ENCODE data around the gene PRKRIP1.
A peak's percentile ranks its signal among the peaks of the same experiment; 100 is the strongest.
"Not testable (repeated sequence)": the region's sequence is repeated elsewhere in the genome, so short reads cannot be mapped to it uniquely, and the experiment has no call there.

PRKRIP1 gene

DNA sequence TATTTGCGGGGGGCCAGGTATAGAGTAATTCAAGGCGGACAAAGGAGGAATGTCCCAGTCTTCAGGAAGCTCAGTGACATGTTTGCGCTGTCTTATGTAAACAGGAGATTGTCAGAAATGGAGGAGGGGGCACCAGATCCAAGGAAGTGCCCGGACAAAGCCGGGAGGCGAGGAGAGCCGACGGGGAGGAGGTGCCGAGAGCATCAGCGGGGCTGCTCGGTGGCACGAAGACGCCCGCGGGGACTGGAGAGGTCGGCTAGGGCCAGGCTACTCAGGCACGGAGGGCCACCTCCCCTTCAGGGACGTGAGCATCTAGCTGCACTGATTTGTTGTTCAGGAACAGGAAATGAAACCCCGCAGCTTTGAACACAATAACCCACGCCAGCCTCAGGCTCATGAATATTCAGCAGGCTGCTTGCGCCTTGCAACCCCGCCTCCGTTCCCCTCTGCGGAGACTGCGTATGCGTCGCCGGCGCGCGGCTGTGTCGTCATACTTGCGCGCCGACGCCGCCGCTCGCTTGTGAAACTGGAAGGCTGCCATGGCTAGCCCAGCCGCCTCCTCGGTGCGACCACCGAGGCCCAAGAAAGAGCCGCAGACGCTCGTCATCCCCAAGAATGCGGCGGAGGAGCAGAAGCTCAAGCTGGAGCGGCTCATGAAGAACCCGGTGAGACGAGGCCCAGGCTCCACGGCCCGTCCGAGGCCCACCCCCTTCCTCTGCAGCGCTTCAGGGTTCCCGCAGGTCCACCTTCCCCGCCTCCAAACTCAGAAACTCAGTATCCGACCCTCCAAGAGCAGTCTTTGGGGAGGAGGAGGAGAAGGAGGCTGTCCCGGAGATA is at the start of gene PRKRIP1:
TSS of gene PRKRIP1 (plus strand) at position 491 of the 837 bp plus-strand sequence. CDS start at position 540, 49 bp downstream.
- peak; percentile 25 for FAIRE-seq

DNA sequence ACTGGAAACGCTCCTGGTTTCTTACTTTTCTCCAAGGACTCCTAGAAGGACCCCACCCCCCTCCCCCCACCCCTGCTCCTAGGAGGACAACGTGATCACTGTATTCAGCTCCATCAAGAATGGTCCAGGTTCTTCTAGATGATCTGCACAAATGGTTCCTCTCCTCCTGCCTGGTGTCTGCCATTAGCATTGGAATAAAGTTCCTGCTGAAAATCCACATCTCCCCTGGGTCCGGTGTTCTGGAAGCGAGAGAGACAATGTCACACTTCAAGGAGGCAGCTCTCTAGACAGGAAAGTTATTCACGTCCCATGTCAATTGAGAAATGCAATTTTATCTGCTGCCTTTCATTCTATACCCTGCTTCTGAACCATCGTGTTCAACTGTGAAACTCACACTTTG is 49.2 kb upstream of the PRKRIP1 start:
- not testable (repeated sequence) for FAIRE-seq

DNA sequence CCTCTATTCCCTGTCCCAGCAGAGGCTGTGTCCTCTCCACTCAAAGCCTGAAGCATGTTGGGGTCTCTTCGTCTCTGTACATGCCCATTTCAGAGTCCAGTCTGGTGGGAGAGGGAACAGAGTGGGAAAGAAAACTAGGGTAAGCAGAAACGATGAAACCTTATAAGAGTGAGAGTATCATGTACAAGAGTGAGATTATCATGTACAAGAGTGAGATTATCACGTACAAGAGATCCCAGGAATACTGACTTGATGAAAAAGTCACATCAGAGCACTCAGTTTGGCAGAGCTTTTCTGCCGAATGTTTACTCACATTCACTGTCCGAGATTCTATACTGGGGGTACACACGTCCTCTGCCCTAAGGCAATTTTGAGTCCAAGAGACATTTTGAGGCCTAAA is 39.8 kb upstream of the PRKRIP1 start, which contains the start of gene SPDYE6:
TSS of gene SPDYE6 (minus strand) at position 101 of the 400 bp plus-strand sequence. CDS start 421 bp downstream, outside the sequence.
- FAIRE-seq, result not testable (repeated sequence)

GRCh38 chr7:102363549-102364393 is 32.4 kb upstream of the PRKRIP1 start:
- FAIRE-seq, result not testable (repeated sequence)

DNA sequence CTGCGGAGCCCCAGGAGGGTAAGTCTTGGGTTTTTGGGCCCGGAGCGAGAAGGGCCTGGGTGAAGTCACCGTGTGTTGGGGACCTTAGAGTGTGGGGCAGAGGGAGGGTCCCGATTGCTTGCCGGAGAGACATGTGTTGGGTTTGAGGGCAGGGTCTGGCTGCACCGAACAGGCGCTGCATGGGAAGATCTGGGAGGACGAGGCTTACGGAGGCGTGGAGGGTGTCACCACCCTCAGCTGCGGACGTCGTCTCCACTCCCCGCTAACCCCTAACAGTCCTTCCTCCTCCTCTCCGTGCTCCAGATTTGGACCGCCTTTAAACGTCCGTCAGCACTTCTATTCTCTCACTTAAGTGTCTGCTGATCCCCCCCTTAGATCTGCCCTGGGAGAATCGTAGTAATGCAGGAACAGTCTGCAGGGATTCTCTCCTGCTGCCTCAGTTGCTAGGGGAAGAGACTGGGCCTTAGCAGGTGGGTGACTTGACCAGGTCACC is 31.7 kb upstream of the PRKRIP1 start:
- not testable (repeated sequence) for FAIRE-seq

DNA sequence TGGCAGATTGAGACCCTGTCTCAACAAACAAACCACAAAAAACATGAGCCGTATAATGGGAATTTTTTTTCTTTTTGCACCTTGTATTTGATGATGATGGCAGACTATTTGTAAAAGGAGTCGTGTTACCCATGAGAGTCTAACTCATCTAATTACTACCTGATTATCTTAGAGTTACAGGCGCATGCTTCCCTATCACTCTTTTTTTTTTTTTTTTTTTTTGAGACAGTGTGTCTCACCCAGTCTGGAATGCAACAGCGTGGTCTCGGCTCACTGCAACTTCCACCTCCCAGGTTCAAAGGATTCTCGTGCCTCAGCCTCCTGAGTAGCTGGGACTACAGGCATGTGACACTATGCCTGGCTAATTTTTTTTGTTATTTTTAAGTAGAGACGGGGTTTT is 30.8 kb upstream of the PRKRIP1 start:
- FAIRE-seq, result not testable (repeated sequence)

GRCh38 chr7:102370038-102370437 is 26.1 kb upstream of the PRKRIP1 start:
- FAIRE-seq, result not testable (repeated sequence)

- FAIRE-seq, result not testable (repeated sequence)
Observed at GRCh38 chr7:102372796-102373195, 23.4 kb upstream of the PRKRIP1 start.

DNA sequence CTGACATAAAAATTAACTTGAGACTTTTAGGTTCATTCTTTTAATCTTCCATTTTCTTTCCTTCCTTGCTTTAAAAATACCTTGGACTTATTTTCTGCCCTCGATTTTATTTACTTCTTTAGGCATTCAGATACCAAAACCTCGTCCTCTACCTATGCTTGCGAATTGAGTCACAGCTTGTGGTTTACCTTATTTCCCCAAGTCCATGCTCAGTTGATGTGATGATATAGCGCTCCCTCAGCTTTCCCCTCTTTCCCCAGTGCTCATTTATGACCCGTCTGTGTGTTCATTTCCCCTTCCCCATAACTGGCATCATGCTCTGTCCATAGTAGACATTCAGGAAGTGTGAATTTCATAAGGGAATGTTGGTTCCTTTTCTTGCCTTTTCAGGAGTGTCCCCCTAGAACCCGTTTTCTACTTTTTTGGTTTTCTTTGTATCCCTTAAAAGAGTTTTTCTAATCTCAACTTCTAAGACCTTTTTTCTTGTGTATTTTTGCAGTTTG is 19.1 kb upstream of the PRKRIP1 start:
- FAIRE-seq, result no peak

- FAIRE-seq, result not testable (repeated sequence)
Observed at GRCh38 chr7:102380837-102381236, 15.3 kb upstream of the PRKRIP1 start.

- not testable (repeated sequence) for FAIRE-seq
Observed at GRCh38 chr7:102381696-102382425, 14.3 kb upstream of the PRKRIP1 start.

DNA sequence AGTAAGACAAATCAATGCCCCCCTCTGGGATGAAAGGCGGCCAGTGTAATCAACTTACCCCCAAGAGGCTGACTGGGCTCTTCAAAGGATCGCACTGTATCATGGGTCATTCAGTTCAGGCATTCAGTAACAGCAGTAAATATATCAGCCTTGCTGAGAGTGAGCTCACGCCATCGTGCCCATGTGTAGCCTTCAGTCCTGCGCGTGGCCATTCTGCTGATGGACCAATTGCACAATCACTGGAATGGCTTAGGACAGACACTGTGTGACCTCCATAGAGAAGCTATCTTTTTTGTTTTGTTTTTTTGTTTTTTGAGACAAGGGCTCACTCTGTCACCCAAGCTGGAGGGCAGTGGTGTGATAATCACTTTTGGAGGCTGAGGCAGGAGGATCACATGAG is 9.1 kb upstream of the PRKRIP1 start:
- FAIRE-seq, result no peak

- no peak for FAIRE-seq
Observed at GRCh38 chr7:102389810-102390209, 6.4 kb upstream of the PRKRIP1 start.

DNA sequence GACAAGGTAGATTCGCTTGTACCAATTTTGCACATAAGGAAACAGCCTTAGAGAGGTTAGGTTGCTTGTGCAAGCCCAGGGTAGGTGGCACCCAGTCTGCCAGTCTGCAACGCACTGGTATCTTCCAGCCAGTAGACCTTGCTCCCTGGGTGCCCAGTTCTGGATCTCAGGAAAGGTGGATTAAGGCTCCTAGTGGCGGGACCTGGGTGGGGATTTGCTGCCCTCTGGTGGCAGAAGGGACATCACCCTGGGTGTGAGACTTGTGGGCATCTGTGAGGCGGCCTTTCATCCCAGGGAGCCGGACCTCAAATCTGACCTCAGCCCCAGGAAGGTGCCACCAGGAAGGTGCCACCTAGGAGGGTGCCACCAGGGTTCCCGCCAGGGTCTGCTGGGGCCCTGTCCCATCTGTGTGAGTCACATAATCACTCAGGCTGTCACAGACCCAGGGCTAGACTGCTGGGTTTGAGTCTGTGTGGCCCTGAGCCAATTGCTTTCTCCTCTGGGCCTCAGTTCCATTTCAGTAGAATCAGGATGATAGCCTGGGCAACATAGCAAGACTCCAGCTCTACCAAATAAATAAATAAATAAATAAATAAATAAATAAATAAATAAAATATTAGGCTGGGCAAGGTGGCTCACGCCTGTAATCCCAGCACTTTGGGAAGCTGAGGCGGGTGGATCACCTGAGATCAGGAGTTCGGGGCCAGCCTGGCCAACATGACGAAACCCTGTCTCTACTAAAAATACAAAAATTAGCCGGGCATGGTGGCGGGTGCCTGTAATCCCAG is 5.3 kb upstream of the PRKRIP1 start:
- no peak for FAIRE-seq

DNA sequence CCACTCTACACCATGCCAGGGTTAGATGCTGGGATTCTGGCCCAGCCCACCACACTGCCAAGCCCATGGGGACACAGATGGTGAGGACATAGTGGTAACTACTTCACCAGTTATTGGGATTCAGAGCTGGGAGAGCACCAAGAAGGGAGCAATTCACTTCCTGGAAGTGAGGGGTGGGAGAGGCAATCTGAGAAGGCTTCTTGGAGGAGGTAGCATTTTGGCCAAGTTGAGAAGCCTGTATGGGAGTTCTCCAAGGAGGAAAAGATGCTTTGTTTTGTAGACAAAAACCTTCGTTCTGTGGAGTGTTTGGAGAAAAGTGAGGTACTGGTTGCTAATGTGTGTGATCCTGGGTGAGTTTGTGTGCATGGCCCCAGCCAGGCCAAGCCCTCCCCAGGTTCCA is 3.8 kb upstream of the PRKRIP1 start:
- no peak for FAIRE-seq

GRCh38 chr7:102393467-102393866 is 2.7 kb upstream of the PRKRIP1 start:
- FAIRE-seq, result no peak

DNA sequence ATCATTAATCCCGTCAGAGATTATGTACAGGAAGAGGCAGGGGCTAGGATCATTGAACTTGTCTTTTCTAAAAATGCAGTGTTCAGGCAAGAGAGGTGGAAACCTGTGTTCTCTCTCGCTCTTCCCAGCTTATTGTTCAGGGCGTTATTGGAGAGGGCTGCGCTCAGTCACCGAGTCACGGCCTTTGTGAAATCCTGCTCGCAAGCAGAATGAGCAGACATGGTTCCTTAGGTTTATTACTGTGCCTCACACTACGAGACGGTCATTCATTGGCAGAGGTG is 631 bp upstream of the PRKRIP1 start:
- no peak for FAIRE-seq

GRCh38 chr7:102396710-102397019 is 502 bp downstream of the PRKRIP1 start:
- FAIRE-seq, result no peak

GRCh38 chr7:102398543-102398942 is 2.4 kb downstream of the PRKRIP1 start:
- no peak for FAIRE-seq

- no peak for FAIRE-seq
Observed at GRCh38 chr7:102400360-102400759, 4.2 kb downstream of the PRKRIP1 start.

DNA sequence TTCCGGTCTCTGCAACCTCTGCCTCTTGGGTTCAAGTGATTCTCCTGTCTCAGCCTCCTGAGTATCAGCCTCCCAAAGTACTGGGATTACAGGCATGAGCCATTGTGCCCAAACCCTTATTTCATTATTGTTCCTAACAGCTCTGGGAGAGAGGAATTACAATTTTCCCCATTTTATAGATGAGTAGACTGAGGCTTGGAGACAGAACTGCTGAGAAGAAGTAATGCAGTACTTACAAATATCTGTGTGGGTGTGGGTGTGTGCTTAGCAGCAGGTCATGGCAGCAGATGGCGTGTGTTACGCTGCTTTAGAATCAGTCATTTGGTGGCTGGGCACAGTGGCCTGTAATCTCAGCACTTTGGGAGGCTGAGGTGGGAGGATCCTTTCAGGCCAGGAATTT is 7.4 kb downstream of the PRKRIP1 start:
- no peak for FAIRE-seq
